ENCODE data around the gene SLC25A6. TPM values are rescaled to one million over a fixed set of nuclear protein-coding genes. Genes with fewer than 3 reads are reported as not detected.

Gene SLC25A6
- 554 TPM for polyA plus RNA-seq (2013, experiment 1 of 2)
- 544 TPM for polyA plus RNA-seq (2013, experiment 2 of 2)

DNA sequence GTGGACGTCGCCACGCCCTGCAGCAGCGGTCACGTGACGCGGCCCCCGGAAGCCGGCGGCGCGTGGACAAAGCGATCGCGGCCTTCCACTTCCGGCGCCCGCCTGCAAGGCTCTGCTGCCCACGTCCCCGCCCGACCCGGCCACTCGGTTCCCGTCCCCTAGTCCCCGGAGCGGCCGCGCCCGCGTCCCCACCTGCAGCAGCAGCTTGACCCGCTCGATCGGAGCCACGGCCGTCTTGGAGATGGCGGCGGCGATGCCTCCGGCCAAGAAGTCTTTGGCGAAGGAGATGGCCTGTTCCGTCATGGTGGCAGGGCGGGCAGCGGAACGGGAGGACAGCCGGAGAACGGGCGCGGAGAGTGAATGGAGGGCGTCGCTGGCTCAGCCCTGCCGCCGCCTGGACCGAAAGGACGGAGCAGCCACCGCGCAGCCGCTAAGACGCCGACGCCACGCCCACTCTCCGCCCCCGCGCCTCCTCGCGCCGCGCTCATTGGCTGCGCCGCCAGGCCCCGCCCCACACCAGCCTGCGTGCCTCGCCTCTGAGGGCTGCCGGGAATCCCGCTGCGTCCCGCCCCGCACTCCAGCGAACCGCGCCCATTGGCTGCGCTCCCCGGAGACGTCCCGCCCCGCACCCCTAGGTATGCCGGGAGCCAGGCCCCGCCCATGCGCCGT, at the start of gene SLC25A6:
Gene SLC25A6 (minus strand): TSS at position 407 of the 669 bp plus-strand sequence. CDS start 104 bp downstream, at position 303.
- Histone ChIP-seq H2BK120ac (ENCODE audit: low read depth, low read length) (peak within 1 kb of the TSS; percentile 99), H2BK12ac (ENCODE audit: low read length in 2 of 2) (peak within 1 kb of the TSS; percentile 73 to 91), H3K36me3 (ENCODE audit: control insufficient read depth in 1 of 2, insufficient read depth in 2 of 2, low read depth in 1 of 2, low read length in 2 of 2) (peaks cover 45 to 60% of the 10 kb centered on the region in 2 experiments), H3K79me1 (replicated peaks; ENCODE audit: low read length, poor library complexity, severe bottlenecking) (peaks cover 17% of the 10 kb centered on the region), H3K18ac (ENCODE audit: low read depth in 1 of 2, low read length in 2 of 2) (peak within 1 kb of the TSS; percentile 100), H3K4me3 (ENCODE audit: insufficient read depth in 1 of 2, low read depth in 1 of 2, low read length in 2 of 2) (peak within 1 kb of the TSS; percentile 100), H4K8ac (ENCODE audit: low read length) (peak within 1 kb of the TSS; percentile 100), H3K27ac (ENCODE audit: low read length, poor library complexity, severe bottlenecking) (peak within 1 kb of the TSS; percentile 98), H3K4ac (ENCODE audit: low read depth in 1 of 2, low read length in 2 of 2) (peak within 1 kb of the TSS; percentile 99 to 100), H3K9me3 (ENCODE audit: control insufficient read depth, low read length) (no peaks in the 10 kb centered on the region), H3K27me3 (ENCODE audit: control insufficient read depth in 1 of 2, insufficient read depth in 1 of 2, low read length in 2 of 2) (no peaks in the 10 kb centered on the region), H3K4me2 (ENCODE audit: low read length, poor library complexity, severe bottlenecking) (peak within 1 kb of the TSS; percentile 88), H3K9ac (ENCODE audit: low read length) (peak within 1 kb of the TSS; percentile 99), H2BK15ac (ENCODE audit: low read depth, poor library complexity, severe bottlenecking) (peak within 1 kb of the TSS; percentile 97), H2AFZ (ENCODE audit: low read depth, low read length) (peak within 1 kb of the TSS; percentile 65), H4K91ac (ENCODE audit: low read length) (peak within 1 kb of the TSS; percentile 100), H3K14ac (ENCODE audit: low read length in 2 of 2) (peak within 1 kb of the TSS; percentile 81 to 100), H3K4me1 (ENCODE audit: control insufficient read depth, insufficient read depth, low read depth, low read length) (peaks cover 27% of the 10 kb centered on the region), H3K23ac (ENCODE audit: low read length in 2 of 2) (peak within 1 kb of the TSS in 1 of 2 experiments; percentile 100), H2AK5ac (ENCODE audit: low read length, severe bottlenecking) (peak within 1 kb of the TSS; percentile 100), H2BK5ac (ENCODE audit: low read depth, low read length, poor library complexity, severe bottlenecking) (peak within 1 kb of the TSS; percentile 99)
- WGBS: under 1% methylated on average over 65 of the region's 90 CpGs
- DNase-seq: peak; percentile 96

DNA sequence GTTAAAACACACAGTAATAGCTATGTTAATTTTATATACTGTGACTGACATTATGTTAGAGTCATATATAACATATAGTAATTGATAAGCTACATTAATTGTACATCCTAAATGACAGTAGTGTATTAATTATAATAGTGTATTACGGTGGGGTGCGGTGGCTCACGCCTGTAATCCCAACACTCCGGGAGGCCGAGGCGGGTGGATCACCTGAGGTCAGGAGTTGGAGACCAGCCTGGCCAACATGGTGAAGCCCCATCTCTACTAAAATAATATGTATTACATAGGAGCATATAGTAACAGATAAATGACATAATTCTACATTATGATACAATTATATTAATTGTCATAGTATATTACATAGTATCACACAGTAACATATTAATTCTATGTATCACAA, 48.6 kb upstream of the SLC25A6 start:
- H2BK5ac ChIP-seq (ENCODE audit: low read depth, low read length, poor library complexity, severe bottlenecking): no peak overlapping the region

DNA sequence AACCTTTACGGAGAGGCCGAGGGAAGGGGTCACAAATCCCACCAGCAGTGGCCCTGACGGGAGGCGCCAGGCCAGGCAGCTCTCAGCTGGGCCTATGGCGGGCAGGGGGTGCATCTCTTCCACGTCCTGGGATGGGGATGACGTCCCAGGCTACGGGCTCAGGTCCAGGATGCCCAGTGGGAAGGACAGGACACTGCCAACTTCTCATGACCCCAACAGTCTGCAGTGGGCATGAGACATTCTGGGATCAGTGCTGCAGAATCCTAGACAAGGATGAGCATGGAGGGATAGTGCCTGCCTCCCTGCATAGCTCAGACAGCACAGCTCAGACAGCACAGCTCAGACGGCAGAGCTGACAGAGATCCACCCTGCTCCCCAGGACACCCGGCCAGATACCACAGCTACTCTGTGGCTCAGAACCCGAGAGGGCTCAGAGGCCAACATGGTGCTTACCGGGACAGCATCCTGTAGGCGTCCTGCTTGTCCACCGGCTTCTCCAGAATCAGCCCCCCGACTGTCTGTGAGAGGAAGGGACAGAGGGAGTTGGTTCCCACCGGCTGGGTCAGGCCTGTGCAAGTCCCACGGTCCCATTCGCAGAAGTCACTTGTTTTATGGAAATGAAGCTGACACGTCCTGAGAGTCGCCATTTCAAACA, 43.5 kb upstream of the SLC25A6 start:
- no peaks in the 10 kb centered on the region for H3K4me1 ChIP-seq (ENCODE audit: control insufficient read depth, insufficient read depth, low read depth, low read length)
- peaks cover 57 to 70% of the 10 kb centered on the region in 2 experiments for H3K36me3 ChIP-seq (ENCODE audit: control insufficient read depth in 1 of 2, insufficient read depth in 2 of 2, low read depth in 1 of 2, low read length in 2 of 2)
- no peak overlapping the region for H2BK12ac ChIP-seq (ENCODE audit: low read length in 2 of 2)
- H3K18ac ChIP-seq (ENCODE audit: low read depth in 1 of 2, low read length in 2 of 2): no peak overlapping the region
- no peak overlapping the region for H2BK5ac ChIP-seq (ENCODE audit: low read depth, low read length, poor library complexity, severe bottlenecking)
- no peak overlapping the region for H3K4ac ChIP-seq (ENCODE audit: low read depth in 1 of 2, low read length in 2 of 2)
- no peak overlapping the region for H2BK15ac ChIP-seq (ENCODE audit: low read depth, poor library complexity, severe bottlenecking)
- no peaks in the 10 kb centered on the region for H3K27me3 ChIP-seq (ENCODE audit: control insufficient read depth in 1 of 2, insufficient read depth in 1 of 2, low read length in 2 of 2)
- DNase-seq: no peak
- H2AFZ ChIP-seq (ENCODE audit: low read depth, low read length): no peak overlapping the region
- peaks cover 10% of the 10 kb centered on the region for H3K79me1 ChIP-seq (replicated peaks; ENCODE audit: low read length, poor library complexity, severe bottlenecking)
- H3K4me2 ChIP-seq (ENCODE audit: low read length, poor library complexity, severe bottlenecking): no peak overlapping the region
- WGBS: 97% methylated on average over 20 of the region's 20 CpGs
- H2AK5ac ChIP-seq (ENCODE audit: low read length, severe bottlenecking): no peak overlapping the region
- no peak overlapping the region for H3K23ac ChIP-seq (ENCODE audit: low read length in 2 of 2)
- H4K91ac ChIP-seq (ENCODE audit: low read length): no peak overlapping the region
- H3K9ac ChIP-seq (ENCODE audit: low read length): no peak overlapping the region
- no peak overlapping the region for H3K14ac ChIP-seq (ENCODE audit: low read length in 2 of 2)
- H2BK120ac ChIP-seq (ENCODE audit: low read depth, low read length): no peak overlapping the region
- H4K8ac ChIP-seq (ENCODE audit: low read length): peak overlapping the region; percentile 29
- H3K27ac ChIP-seq (ENCODE audit: low read length, poor library complexity, severe bottlenecking): no peak overlapping the region
- no peak overlapping the region for H3K4me3 ChIP-seq (ENCODE audit: insufficient read depth in 1 of 2, low read depth in 1 of 2, low read length in 2 of 2)
- no peaks in the 10 kb centered on the region for H3K9me3 ChIP-seq (ENCODE audit: control insufficient read depth, low read length)

More for the DNA sequence above, 48.6 kb upstream of the SLC25A6 start:
- Histone ChIP-seq H3K79me1 (replicated peaks; ENCODE audit: low read length, poor library complexity, severe bottlenecking) (peaks cover 30% of the 10 kb centered on the region), H3K4me1 (ENCODE audit: control insufficient read depth, insufficient read depth, low read depth, low read length) (no peaks in the 10 kb centered on the region), H4K8ac (ENCODE audit: low read length) (no peak overlapping the region), H2AFZ (ENCODE audit: low read depth, low read length) (no peak overlapping the region), H3K14ac (ENCODE audit: low read length in 2 of 2) (no peak overlapping the region), H3K18ac (ENCODE audit: low read depth in 1 of 2, low read length in 2 of 2) (no peak overlapping the region), H2BK12ac (ENCODE audit: low read length in 2 of 2) (no peak overlapping the region), H4K91ac (ENCODE audit: low read length) (no peak overlapping the region), H2AK5ac (ENCODE audit: low read length, severe bottlenecking) (no peak overlapping the region), H3K27me3 (ENCODE audit: control insufficient read depth in 1 of 2, insufficient read depth in 1 of 2, low read length in 2 of 2) (no peaks in the 10 kb centered on the region), H3K4me2 (ENCODE audit: low read length, poor library complexity, severe bottlenecking) (no peak overlapping the region), H2BK15ac (ENCODE audit: low read depth, poor library complexity, severe bottlenecking) (no peak overlapping the region), H3K27ac (ENCODE audit: low read length, poor library complexity, severe bottlenecking) (no peak overlapping the region), H3K9ac (ENCODE audit: low read length) (no peak overlapping the region), H3K4ac (ENCODE audit: low read depth in 1 of 2, low read length in 2 of 2) (no peak overlapping the region), H3K4me3 (ENCODE audit: insufficient read depth in 1 of 2, low read depth in 1 of 2, low read length in 2 of 2) (no peak overlapping the region), H3K9me3 (ENCODE audit: control insufficient read depth, low read length) (no peaks in the 10 kb centered on the region), H3K36me3 (ENCODE audit: control insufficient read depth in 1 of 2, insufficient read depth in 2 of 2, low read depth in 1 of 2, low read length in 2 of 2) (peaks cover 53 to 65% of the 10 kb centered on the region in 2 experiments), H3K23ac (ENCODE audit: low read length in 2 of 2) (no peak overlapping the region), H2BK120ac (ENCODE audit: low read depth, low read length) (no peak overlapping the region)
- 90% methylated on average over 5 of the region's 6 CpGs for WGBS
- no peak for DNase-seq

DNA sequence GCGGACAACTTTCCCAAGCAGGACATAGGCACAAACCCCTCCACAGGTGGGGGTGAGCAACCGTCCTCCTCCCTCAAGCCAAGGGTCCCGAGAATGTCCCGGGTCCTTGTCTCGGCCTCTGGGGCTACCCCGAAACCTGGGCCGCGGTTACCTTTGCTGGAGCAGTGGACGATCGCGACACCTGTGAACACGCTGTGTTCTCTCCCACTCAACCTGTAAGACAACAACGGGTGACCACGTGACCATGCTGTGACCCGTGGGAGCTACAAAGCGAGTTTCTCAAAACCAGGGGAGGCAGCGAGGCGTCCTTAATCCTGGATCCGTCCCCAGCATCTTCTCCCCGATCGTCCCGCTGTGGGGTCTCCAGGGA, 42.9 kb upstream of the SLC25A6 start:
- Histone ChIP-seq H2BK5ac (ENCODE audit: low read depth, low read length, poor library complexity, severe bottlenecking) (no peak overlapping the region), H3K4ac (ENCODE audit: low read depth in 1 of 2, low read length in 2 of 2) (no peak overlapping the region), H3K27me3 (ENCODE audit: control insufficient read depth in 1 of 2, insufficient read depth in 1 of 2, low read length in 2 of 2) (no peaks in the 10 kb centered on the region), H3K9me3 (ENCODE audit: control insufficient read depth, low read length) (no peaks in the 10 kb centered on the region), H2AFZ (ENCODE audit: low read depth, low read length) (no peak overlapping the region), H3K23ac (ENCODE audit: low read length in 2 of 2) (no peak overlapping the region), H2BK12ac (ENCODE audit: low read length in 2 of 2) (no peak overlapping the region), H3K4me3 (ENCODE audit: insufficient read depth in 1 of 2, low read depth in 1 of 2, low read length in 2 of 2) (no peak overlapping the region), H3K36me3 (ENCODE audit: control insufficient read depth in 1 of 2, insufficient read depth in 2 of 2, low read depth in 1 of 2, low read length in 2 of 2) (peaks cover 58 to 69% of the 10 kb centered on the region in 2 experiments), H3K4me1 (ENCODE audit: control insufficient read depth, insufficient read depth, low read depth, low read length) (no peaks in the 10 kb centered on the region), H4K91ac (ENCODE audit: low read length) (no peak overlapping the region), H3K27ac (ENCODE audit: low read length, poor library complexity, severe bottlenecking) (no peak overlapping the region), H3K4me2 (ENCODE audit: low read length, poor library complexity, severe bottlenecking) (no peak overlapping the region), H3K14ac (ENCODE audit: low read length in 2 of 2) (no peak overlapping the region), H2AK5ac (ENCODE audit: low read length, severe bottlenecking) (no peak overlapping the region), H3K18ac (ENCODE audit: low read depth in 1 of 2, low read length in 2 of 2) (no peak overlapping the region), H3K79me1 (replicated peaks; ENCODE audit: low read length, poor library complexity, severe bottlenecking) (peaks cover 10% of the 10 kb centered on the region), H2BK15ac (ENCODE audit: low read depth, poor library complexity, severe bottlenecking) (no peak overlapping the region), H3K9ac (ENCODE audit: low read length) (no peak overlapping the region), H4K8ac (ENCODE audit: low read length) (no peak overlapping the region), H2BK120ac (ENCODE audit: low read depth, low read length) (no peak overlapping the region)
- WGBS: 96% methylated on average over 22 of the region's 22 CpGs
- no peak for DNase-seq
